NCI-H2227 treated with DMSO at 0.1 percent for 48 hours (cell line): ENCODE data around the gene TMEM132A.
"Not testable (repeated sequence)": the region's sequence is repeated elsewhere in the genome, so short reads cannot be mapped to it uniquely, and the experiment has no call there.

Source experiments
- DNase-seq: peaks from one replicate; lab custom pipeline; 2025; lab: John Stamatoyannopoulos, UW

TMEM132A gene

DNA sequence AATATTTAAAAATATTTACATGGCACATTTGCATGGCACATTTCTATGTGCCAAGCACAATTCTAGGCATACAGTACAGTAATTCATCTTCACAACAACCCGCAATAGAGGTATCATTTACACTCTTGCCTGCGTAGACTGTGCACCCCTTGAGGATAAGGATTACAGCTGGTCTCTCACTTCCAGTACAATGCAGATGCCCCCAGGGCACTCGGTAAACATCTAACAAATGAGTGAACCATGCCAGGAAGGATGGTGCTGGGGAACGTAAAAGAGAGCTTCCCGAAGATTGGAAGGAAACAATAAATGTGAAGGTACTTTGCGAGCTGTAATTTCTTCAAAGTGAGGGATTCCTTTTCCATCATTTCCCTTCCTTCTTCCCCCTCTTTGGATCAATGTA, 19.2 kb upstream of the TMEM132A start:
- DNase-seq: no peak

DNA sequence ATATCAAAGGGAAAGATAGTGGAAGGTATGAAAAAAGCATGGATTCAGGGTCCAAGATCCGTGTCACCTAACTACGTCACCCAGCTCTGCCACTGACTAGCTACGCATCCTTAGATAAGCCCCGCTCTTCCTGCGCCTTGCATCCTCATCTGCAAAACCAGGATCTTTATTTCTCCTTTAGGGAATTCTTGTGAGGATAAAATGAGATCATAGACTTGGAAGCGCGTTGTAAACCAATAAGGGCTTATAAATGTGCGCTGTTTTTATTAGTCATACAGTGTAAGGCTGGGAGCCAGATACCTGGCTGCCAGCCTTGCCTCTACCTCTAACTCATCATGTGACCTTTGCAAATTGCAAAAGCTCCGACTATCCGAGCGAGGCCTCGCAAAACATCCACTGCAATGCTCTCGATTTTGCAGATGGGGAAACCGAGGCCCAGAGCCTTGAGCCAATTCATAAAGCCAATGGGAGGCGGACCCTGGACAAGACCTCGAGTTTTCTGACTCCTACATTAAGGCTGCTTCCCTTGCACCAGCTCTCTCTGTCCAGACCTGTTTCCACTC, 18.6 kb upstream of the TMEM132A start:
- peak; percentile 5 for DNase-seq

DNA sequence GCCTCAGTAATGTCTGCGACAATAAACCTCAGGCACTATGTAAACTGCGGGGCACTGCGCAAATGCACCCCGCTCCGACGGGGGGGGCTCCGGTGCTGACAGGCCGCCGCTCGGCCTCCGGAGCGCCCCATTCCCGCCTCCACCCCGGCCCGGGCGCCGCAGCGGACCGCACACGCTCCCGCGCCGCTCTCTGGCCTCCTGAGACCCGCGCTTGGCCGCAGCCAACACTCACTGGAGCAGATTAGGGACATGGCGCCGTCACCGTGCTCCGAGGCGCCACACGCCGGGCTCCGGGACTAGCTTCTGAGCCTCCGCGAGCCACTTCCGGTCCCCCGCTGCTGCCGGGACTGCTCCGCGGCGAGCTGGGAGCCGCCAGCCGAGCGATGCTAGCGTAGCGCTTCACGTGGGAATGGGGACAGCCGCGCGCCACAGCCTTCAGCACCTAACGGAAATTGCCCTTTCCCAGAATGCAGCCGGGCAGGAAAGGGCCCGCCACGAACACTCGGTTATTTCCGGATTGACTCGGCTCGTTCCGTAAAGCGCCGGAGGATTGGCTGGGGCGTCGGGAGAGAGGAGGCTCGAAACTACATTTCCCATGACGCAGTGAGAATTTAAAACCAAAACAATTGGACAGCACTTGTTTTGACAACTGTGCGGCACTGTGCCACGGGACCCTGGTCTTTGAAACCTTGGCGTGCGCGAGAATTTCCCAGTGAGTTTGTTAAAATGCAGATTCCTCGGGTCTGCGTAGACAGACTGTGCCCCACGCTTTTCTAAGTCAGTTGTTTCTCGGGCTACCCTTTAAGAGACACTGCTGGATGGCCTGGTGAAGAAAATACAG, 17.9 kb upstream of the TMEM132A start, which contains the start of gene PRPF19:
Gene PRPF19 (minus strand): TSS at position 454 of the 841 bp plus-strand sequence. CDS start 203 bp downstream, at position 251.
- DNase-seq: peak; percentile 96

DNA sequence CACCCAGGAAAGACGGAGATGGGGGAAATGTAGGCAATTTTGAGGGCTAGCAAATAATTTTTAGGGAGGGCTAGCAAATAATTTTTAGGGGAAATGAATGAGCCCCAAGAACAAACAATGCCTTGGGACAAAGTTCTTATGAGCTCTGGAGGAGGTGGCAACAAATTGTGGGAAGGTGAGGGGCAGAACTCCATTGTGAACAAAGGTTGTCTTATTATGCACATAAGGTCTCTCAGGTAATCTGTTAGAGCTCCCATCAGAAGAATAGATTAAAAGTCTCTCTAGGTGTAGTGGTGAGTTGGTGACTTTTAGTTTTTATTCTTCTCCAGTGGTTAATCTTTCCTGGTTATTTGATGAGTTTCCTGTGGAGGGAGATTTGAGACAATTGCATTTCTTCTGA, 15.5 kb upstream of the TMEM132A start:
- DNase-seq: no peak

DNA sequence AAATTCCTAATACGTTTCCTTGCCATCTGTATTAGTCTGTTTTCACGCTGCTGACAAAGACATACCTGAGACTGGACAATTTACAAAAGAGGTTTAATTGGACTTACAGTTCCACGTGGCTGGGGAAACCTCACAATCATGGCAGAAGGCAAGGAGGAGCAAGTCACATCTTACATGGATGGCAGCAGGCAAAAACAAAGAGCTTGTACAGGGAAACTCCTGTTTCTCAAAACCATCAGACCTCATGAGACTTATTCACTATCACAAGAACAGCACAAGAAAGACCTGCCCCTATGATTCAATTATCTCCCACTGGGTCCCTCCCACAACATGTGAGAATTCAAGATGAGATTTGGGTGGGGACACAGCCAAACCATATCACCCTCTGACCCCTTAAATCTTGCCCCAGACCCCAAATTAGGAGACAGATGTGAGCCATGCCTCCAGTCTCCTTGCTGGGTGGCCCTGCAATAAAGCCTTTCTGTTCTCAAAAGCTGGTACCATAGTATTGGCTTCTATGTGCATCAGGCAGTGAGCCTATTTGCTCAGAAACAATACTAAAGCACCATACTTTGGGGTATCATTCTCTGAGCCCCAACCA, 14.5 kb upstream of the TMEM132A start:
- DNase-seq: not testable (repeated sequence)

DNA sequence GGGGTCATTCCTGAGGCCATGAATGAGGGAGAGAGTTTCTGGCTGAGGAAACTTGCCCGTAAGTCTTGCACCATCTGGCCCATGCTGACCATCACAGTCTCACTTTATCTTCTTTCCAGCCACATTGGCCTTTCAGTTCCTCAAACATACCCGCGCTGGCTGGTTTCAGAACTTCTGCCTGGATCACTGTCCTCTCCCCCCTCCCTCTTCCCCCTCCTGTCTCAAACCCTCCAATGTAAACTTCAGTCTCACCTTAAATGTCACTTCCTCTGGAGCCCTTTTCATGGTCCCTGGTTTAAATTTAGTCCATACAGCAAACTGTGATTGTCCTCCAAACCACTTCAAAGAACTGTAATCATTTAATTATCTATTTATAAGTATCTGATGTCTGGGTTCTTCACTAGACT, 14.0 kb upstream of the TMEM132A start:
- DNase-seq: no peak

DNA sequence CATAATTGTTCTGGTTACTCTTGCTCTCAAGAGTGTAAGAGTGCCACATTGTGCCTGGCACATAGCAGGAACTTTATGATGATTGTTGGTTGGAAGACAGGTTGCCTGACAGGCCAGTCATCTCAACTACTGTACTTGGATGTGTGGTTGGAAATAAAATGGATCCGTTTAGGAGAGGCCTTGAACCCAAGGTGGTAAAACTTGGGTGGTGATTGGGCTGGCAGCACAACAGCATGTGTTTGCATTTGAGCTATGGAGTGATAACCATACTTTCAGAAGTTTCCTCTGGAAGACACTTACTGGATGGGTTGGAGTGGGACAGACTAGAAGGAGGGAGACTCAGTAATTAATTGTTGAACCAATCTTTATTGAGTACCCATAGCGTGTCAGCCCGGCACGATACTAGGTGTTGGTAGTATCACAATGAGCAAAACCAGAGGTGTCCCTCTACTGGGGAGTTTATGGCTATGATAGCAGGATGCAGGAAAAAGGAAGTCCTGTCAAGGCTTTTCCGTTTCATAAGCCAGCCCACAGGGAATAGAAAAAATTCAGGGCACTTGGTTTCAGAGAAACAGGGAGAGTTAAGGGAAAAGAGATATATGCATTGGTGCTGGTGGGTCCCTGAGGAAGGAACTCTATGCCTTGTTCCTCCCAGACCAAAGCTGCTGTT, 13.4 kb upstream of the TMEM132A start:
- DNase-seq: no peak

DNA sequence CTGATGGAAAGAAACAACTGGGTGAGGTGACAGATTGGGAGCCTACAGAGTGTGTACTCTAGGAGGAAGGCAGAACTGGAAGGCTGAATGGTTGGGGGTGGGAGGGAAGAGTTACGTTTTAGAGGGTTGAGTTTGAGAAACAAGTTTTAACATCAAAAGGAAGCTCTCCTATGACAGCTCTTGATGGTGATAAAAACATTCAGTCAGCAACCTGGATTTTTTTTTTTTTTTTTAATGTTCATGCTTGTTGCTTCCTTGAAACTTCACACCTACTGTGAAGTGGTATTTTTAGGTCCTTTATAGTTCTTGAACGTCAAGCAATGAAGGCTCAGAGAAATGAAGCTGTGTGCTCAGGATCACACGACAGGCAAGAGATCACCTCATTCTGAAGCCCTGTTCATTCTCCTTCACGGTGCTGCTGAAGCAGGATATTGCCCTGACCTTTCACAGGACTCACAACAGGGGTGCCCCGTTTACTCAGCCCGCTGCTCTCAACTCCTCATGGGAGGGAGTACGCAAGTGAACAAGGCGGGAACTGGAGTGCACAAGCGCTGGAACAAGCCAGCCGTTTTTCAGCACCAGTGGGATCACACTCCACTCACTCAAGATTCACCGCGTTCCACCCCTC, 11.9 kb upstream of the TMEM132A start:
- peak; percentile 25 for DNase-seq

DNA sequence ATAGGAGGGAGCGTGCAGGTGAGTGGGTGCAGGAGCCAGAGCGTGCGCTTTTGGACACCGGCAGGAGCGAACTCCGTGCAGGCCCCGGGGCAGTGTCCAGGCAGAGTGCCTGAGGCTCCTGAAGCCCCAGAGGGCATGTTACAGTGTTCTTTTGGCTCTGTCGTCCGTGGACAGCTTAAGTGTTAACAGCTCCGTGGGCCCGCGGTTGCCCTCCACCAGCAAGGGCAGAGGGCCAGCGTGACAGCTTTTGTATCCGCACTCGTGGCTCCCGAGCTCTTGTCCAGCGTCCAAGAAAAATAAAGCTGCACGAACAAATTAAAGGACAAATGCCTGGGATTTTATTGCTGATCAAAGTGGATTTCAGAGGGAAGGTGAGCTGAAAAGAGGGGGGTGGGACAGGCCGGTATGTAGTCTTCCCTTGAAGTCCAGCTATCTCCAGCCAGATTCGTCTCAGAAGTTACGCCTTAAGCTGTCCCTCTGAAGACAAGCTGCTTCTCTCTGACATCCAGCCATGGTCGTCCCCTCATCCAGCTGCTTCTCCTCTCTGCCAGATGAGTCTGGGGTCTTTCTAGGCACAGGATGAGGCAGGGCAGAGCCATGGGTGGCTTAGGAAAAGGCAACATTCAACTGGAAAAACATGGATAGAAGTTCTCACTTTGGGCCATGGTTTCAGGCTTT, 11.3 kb upstream of the TMEM132A start:
- DNase-seq: no peak

DNA sequence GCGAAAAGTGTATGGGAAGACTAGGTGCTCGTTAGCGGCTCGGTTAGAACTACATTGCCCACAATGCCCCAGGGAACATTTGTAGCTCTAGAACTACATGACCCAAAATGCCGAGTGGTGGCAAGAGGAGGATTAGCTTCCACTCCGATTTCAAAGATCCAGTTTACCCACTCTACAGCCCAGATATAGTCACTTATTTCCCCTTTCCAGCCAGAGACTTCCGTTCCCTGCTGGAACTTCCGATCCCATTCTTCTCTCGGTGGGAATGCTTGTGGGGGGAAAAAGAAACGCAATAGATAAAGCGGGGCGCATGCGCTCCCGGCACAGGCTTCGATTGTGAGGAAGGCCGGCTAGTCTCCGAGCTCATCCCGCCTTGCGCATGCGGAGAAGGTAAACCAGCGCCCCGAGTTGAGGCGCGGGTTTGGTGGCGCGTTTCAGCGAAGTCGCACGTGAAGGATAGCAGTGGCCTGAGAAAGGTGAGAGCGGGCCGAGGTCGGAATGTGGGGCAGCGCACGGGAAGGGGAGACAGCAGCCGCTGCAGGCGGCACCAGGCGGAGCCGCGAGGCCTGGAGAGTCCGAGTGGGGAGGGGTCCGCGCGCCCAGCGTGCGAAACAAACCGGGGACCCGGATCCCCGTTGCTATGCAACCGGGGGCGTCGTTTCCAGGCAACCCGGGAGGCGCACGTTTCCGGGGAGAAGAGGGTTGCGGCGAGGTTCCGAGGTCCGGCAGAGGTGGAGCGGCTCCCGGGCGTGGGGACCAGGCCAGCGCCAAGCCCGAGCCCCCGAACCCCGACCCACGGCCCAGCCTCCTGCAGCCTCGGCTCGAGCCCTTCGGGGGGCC, 10.2 kb upstream of the TMEM132A start, which contains the start of gene TMEM109:
Gene TMEM109 (plus strand): TSS at position 366 of the 840 bp plus-strand sequence. CDS start 5,536 bp downstream, outside the sequence.
- DNase-seq: peak; percentile 98

DNA sequence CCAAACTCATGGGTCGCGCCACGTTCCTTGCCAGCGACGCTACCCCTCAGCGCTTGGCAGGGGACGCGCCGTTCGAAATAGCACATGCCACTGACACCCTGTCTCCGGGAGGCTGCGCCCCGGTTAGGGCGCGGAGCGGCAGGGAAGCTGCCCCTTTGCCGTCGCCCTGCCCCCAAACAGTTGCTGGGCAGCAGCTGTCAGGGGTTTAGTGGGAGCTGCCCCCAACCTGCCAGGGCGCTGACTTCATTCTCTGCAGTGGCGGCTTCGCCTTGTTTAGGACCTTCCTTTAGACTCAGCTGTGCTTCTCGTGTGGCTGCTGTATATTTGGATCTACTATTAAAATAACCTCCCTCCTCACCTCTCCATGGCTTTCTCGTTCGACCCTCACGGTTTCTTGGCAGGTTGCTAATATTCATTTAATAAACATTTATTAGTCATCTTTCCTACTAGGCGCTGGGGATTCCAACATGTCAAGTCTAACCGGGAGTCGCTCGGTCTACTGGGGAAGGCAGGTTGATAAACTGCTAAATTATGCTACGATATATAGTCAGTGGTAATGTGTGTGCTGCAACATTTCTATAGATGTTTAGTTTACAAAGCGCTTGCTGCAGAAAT, 9.5 kb upstream of the TMEM132A start:
- DNase-seq: no peak

DNA sequence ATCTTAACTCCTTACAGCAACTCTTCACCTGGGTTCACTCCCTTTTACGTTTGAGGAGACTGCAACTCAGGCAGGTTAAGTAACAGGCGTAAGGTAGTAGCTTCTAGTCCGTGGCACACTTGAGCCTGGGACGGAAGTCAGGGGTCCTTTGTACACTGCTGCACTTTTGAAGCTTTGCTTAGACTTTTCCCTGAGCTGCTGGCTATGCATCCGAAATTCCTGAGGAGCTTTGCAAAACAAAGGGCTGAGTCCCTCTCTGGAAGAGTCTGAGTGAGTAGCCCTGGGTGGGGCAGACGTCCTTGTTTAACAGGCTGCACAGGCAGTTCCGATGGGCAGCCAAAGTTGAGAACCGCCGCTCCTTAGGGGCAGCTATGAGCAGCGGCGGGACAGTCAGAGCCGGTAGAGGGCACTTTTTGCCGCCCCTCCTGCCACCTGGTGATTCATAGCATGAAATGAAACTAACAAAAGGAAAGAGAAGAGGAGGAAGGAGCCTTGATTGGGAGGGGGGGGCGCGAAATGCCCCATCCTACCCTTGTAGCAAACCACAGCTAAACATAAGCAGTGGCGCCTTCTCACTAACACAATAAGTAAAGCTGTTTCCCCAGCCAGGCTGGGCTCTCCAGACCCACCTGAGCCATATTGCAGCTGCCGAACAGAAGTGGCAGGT, 8.9 kb upstream of the TMEM132A start:
- DNase-seq: no peak

DNA sequence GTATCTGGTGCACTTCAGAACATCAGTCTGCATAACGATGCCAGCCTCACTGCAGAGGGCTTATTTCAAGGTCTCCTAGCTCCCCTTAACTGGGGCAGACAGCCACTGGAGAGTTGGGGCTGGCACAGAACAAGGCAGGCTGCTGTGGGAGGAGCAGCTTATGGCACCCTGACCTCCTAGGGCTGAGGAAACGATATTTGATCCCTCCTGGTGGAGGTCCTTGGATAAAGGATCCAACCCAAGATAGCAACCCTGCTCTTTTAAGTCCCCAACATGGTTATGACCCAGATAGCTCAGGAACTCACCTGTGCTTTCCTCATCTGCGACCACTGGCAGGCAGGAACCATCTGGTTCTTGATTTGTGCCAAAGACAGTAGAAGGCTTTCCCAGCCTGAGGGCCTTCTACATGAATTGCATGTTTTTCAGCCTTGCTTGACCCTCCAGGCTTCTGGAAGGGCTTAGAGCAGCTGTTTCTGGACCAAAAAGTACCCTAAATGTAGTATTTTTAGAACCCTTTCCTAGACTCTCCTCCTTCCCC, 7.5 kb upstream of the TMEM132A start:
- DNase-seq: no peak

DNA sequence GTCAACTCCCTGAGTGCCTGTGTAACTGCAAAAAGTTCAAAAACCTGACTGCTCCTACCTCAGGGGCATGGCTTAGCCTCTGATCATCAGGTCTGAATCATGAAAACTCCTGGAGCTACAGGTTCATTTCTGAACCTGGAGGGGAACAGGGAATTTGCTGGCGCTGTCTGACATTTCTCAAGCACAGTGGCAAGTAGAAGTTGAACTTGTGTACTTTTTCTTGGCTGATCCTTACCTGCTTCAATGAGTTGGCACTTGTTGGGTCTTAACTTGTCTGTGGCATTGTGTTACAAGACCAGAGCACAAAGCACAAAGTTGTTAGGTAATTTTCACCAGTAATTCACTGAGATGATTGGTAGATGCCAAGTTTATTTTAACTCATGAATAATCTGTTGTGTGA, 7.0 kb upstream of the TMEM132A start:
- no peak for DNase-seq

DNA sequence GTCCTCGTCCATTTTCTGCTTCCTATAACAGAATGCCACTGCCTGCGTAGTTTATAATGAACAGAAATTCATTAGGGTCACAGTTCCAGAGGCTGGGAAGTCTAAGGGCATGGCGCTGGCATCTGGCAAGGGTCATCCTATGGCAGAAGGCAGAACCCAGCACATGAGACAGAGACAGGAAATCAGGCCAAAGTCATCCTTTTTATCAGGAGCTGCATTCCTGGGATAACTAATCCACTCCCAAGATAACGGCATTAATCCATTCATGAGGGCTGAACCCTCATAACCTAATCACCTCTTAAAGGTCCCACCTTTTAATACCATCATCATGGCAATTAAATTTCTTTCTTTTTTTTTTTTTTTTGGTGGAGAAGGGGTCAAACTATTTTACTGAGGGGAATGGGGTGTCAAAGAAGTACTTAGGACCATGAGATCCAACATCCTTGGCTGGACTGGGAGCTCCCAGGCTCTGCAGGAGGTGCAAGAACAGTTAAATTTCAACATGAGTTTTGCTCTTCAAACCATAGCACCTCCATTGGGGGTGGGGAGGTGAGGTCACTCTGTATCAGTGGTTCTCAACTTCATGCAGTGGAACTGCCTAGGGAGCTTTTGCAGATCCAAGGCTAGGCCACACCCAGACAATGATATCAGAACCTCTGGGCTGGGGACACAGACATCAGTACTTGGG, 5.9 kb upstream of the TMEM132A start:
- DNase-seq: no peak

DNA sequence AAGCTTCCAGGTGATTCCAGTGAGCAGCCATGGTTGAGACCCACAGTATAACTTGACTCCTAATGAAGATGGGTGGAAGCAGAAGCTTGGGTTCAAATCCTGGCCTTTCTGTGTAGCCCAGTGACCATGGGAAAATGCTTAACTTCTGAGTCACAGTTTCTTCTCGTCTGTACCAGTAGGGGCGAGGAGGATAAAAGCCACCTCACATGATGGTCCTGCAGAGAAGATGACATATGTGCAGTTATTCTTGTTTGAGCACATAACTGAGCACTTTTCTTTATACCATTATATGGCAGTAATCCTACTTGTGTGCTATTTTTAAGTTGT, 5.4 kb upstream of the TMEM132A start:
- DNase-seq: no peak

DNA sequence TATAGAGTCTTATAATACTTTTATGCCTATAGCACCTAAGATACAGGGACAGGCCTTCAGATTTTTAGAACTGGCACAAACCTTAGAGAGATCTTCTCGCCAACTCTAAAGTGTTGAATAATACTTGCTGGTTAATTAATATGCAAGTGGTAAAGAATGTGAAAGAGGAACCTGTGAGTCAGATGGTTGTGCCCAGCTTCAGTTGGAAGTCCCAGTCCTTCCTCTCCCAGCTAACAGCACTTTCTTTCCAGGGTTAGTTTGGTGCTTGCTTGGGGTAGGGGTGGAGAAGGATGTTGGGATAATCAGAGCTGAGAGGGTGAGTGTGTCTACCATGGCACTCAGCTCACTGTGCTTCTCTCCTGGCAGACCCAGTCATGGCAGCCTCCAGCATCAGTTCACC, 4.9 kb upstream of the TMEM132A start:
- no peak for DNase-seq

DNA sequence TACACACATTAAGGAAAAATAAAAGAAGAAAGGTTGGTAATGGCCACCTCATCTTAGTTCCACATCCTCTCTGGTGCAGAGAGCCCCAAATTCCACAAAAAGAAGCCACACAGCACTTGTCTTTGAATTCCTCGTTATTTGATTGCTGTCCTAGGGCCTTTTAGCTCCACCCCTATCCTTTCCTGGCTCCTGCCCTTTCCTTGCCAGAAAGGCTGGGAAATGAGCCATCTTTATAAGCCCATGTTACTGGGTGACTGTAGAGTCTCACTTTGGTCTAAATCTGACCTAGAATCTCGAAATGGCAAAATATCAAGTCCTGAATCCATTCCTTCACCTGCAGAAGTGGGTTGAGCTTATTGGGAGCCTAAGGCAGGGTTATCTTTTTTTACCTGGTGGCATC, 4.3 kb upstream of the TMEM132A start:
- DNase-seq: no peak

DNA sequence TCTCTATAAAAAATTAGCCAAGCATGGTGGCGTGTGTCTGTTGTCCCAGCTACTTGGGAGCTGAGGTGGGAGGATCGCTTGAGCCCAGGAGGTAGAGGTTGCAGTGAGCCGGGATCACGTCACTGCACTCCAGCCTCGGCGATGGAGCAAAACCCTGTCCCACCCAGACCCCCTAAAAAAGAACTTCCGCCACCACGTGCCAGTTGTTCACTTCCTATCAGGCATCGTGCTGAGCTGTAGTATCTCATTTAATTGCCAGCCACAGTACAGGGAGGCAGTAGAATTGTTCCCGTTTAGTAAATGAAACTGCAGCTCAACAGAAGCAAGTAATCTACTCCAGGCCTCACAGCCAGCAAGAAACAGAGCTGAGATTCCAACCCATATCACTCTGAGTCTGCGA, 3.0 kb upstream of the TMEM132A start:
- no peak for DNase-seq
